SK-N-SH (cell line): ENCODE data around the gene PSENEN. TPM values are rescaled to one million over a fixed set of nuclear protein-coding genes. Genes with fewer than 3 reads are reported as not detected.

ENCODE experiments used
- CTCF ChIA-PET: fragments of 300-600, 350-600 bp; formaldehyde crosslinking; extraction: SDS; loops from one replicate; lab custom pipeline; 2021; lab: Yijun Ruan, JAX
- POLR2A ChIA-PET: fragments of 350-600 bp; sonication (Branson Sonifier 250); formaldehyde crosslinking; extraction: SDS; loops from one replicate; lab custom pipeline; 2020; ENCODE audit warnings: antibody characterized with exemption, inconsistent platforms; lab: Yijun Ruan, JAX
- DNase-seq: peaks from one replicate; pipeline ENCODE4 v3.0.0; 2012
- H2AFZ ChIP-seq: fragments of 200-600 bp; sonication (generic); 2 replicates; pipeline ENCODE4 v1.8.1; 2016; ENCODE audit warnings: antibody characterized with exemption, mild to moderate bottlenecking, low read depth
- H3F3A ChIP-seq: fragments of 200-600 bp; sonication (generic); replicated peaks from 2 replicates; pipeline ENCODE3; 2016; ENCODE audit warnings: antibody characterized with exemption, mild to moderate bottlenecking; ENCODE audit not compliant: insufficient read depth
- H3K27ac ChIP-seq, 2 experiments: fragments of 200-500 bp in 1 of 2; fragments of 200-600 bp in 1 of 2; sonication (Bioruptor generic) in 1 of 2; sonication (generic), shearing (Covaris generic) in 1 of 2; 2 replicates each; pipeline versions ENCODE4 v1.5.1 to v1.6.1; 2014 to 2016; ENCODE audit warnings: low read depth in 2 of 2, inconsistent platforms in 1 of 2, low read length in 1 of 2, mild to moderate bottlenecking in 1 of 2, mixed read lengths in 1 of 2
- H3K27me3 ChIP-seq: fragments of 200-600 bp; sonication (generic), shearing (Covaris generic); 2 replicates; pipeline ENCODE4 v1.6.1; 2016; ENCODE audit warnings: mixed run types; ENCODE audit not compliant: insufficient read depth
- H3K36me3 ChIP-seq, 2 experiments: fragments of 200-500 bp in 1 of 2; fragments of 200-600 bp in 1 of 2; sonication (Bioruptor generic) in 1 of 2; sonication (generic) in 1 of 2; replicated peaks in 1 of 2; 2 replicates each; pipeline versions ENCODE3 to v1.5.1; 2014 to 2016; ENCODE audit warnings: low read length in 1 of 2, mild to moderate bottlenecking in 1 of 2; ENCODE audit not compliant: insufficient read depth in 2 of 2, control insufficient read depth in 1 of 2
- H3K4me1 ChIP-seq, 2 experiments: fragments of 200-500 bp in 1 of 2; fragments of 200-600 bp in 1 of 2; sonication (Bioruptor generic) in 1 of 2; sonication (generic), shearing (Covaris generic) in 1 of 2; 2 replicates each; pipeline versions ENCODE4 v1.5.1 to v1.6.1; 2014 to 2016; ENCODE audit warnings: low read depth in 1 of 2, low read length in 1 of 2, mixed run types in 1 of 2; ENCODE audit not compliant: insufficient read depth in 2 of 2, control insufficient read depth in 1 of 2
- H3K4me2 ChIP-seq: fragments of 200-600 bp; sonication (generic), shearing (Covaris generic); 2 replicates; pipeline ENCODE4 v1.6.1; 2017; ENCODE audit warnings: mixed run types
- H3K4me3 ChIP-seq, 2 experiments: fragments of 200-500 bp in 1 of 2; fragments of 200-600 bp in 1 of 2; sonication (Bioruptor generic) in 1 of 2; sonication (generic), shearing (Covaris generic) in 1 of 2; 2 replicates each; pipeline versions ENCODE4 v1.5.1 to v1.8.1; 2014 to 2016; ENCODE audit warnings: low read depth in 2 of 2, inconsistent platforms in 1 of 2, low read length in 1 of 2, mild to moderate bottlenecking in 1 of 2, mixed read lengths in 1 of 2, moderate library complexity in 1 of 2
- H3K79me2 ChIP-seq: fragments of 200-600 bp; sonication (generic); 2 replicates; pipeline ENCODE4 v1.8.1; 2017; ENCODE audit warnings: mild to moderate bottlenecking; ENCODE audit not compliant: insufficient read depth
- H3K9ac ChIP-seq: fragments of 200-600 bp; sonication (generic); 2 replicates; pipeline ENCODE4 v1.6.1; 2017; ENCODE audit warnings: mixed run types
- H3K9me2 ChIP-seq: fragments of 200-600 bp; sonication (generic); 2 replicates; pipeline ENCODE4 v1.6.1; 2017; ENCODE audit warnings: mixed run types
- H3K9me3 ChIP-seq: fragments of 200-600 bp; sonication (generic); 2 replicates; pipeline ENCODE4 v1.6.1; 2017; ENCODE audit warnings: mixed run types, mild to moderate bottlenecking, moderate library complexity
- H4K20me1 ChIP-seq: fragments of 200-600 bp; sonication (generic); 2 replicates; pipeline ENCODE4 v1.6.1; 2017; ENCODE audit warnings: mild to moderate bottlenecking, mixed run types; ENCODE audit not compliant: insufficient read depth
- ELF1 ChIP-seq: IDR thresholded peaks from 2 replicates; pipeline ENCODE4 v1.4.0; 2012
- EP300 ChIP-seq, 2 experiments: IDR thresholded peaks; 2 replicates each; pipeline versions ENCODE4 v1.4.0 to v1.6.1; 2012; ENCODE audit warnings: borderline replicate concordance in 1 of 2, low read depth in 1 of 2, low read length in 1 of 2
- EZH2phosphoT487 ChIP-seq: fragments of 200-600 bp; sonication (generic); IDR thresholded peaks from 2 replicates; pipeline ENCODE4 v1.6.1; 2017; ENCODE audit warnings: low read depth, mixed run types, mild to moderate bottlenecking, antibody characterized with exemption, moderate library complexity, borderline replicate concordance
- FOXJ3 ChIP-seq: sonication (generic); formaldehyde crosslinking; IDR thresholded peaks from 2 replicates; pipeline ENCODE4 v1.5.1; 2020; ENCODE audit warnings: mild to moderate bottlenecking, missing genetic modification reagents
- JUND ChIP-seq: IDR thresholded peaks from 2 replicates; pipeline ENCODE4 v1.4.0; 2012
- NFIC ChIP-seq: IDR thresholded peaks from 2 replicates; pipeline ENCODE4 v1.4.0; 2012; ENCODE audit warnings: borderline replicate concordance
- RAD21 ChIP-seq: IDR thresholded peaks from 2 replicates; pipeline ENCODE4 v1.6.1; 2012; ENCODE audit warnings: mild to moderate bottlenecking, low read length
- RCOR1 ChIP-seq: fragments of 150-350 bp; IDR thresholded peaks from 2 replicates; pipeline ENCODE4 v1.6.1; 2017; ENCODE audit warnings: antibody characterized with exemption, low read length
- RFX5 ChIP-seq: IDR thresholded peaks from 2 replicates; pipeline ENCODE4 v1.6.1; 2012; ENCODE audit warnings: mild to moderate bottlenecking, improper control_type of control experiment, low read length
- SIN3A ChIP-seq: IDR thresholded peaks from 2 replicates; pipeline ENCODE4 v1.6.1; 2012; ENCODE audit warnings: low read depth, mild to moderate bottlenecking, low read length, moderate library complexity, borderline replicate concordance
- TEAD4 ChIP-seq: IDR thresholded peaks from 2 replicates; pipeline ENCODE4 v1.4.0; 2012; ENCODE audit warnings: mild to moderate bottlenecking, borderline replicate concordance; ENCODE audit not compliant: insufficient read depth
- WGBS: methylation state at CpG from one replicate; pipeline ENCODE4 v1.1.6; 2017; ENCODE audit warnings: low lambda C conversion rate; 5-methylcytosine and 5-hydroxymethylcytosine counted together
- polyA plus RNA-seq, 3 experiments: library from polyadenylated mRNA; depleted of rRNA; stranded (reverse); fragments of >200 nt; gene quantifications; 2 replicates each; pipeline ENCODE4 v1.2.3, GENCODE V29; 2012
- TF ChIP-seq, protein P1 (sequence below): IDR thresholded peaks from 2 replicates; pipeline ENCODE4 v1.6.1; 2012; ENCODE audit warnings: mild to moderate bottlenecking, low read depth, low read length, moderate library complexity
- TF ChIP-seq, protein P2 (sequence below): fragments of 150-350 bp; IDR thresholded peaks from 2 replicates; pipeline ENCODE4 v1.6.1; 2016; ENCODE audit warnings: mild to moderate bottlenecking, low read depth, low read length

The PSENEN gene
- polyA plus RNA-seq, 1 of the 3 experiments (the other 2 are of a cell fraction) = 99.2 TPM

DNA sequence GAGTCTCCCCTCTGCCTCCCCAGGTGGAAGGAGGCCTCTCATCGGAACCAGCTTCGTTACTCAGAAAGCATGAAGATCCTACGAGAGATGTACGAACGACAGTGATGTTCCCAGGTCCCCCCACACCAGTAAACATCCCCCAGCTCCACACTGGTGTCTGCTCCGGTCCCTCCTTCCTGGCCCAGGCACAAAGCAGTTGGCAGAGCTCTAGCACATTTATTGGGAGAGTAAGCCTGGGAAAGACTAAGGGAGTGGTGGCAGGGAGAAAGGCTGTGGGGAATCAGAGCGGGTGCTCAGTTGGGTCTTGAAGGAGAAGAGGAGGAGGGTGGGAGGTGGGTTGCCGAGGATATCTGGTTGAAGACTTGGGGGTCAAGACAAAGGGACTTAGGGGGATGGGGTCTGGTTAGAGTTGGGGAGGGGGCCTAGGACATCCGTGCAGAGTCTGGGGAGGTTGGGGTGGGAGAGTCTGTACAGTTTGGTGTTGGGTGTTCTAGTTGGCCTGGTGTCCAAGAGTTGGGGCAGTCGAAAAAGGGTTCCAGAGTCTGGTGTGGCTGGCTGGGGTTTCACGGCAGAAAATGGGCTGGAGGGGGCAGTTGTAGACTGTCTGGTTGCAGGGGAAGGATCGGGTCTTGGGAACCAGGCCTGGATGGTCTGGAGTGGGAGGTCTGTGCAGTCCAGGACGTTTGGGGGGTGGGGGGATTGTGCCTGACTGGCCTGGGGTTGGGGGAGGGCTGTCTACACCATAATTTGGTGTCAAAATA lies 9.1 kb downstream of the PSENEN start:
- Histone ChIP-seq H3K9ac (no peak overlapping the region), H3F3A (peaks cover 10% of the 10 kb centered on the region), H3K27ac (no peak overlapping the region), H3K36me3 (peaks cover 5 to 32% of the 10 kb centered on the region in 2 experiments), H3K27me3 (no peaks in the 10 kb centered on the region), H3K4me2 (no peak overlapping the region), H3K4me3 (no peak overlapping the region), H3K9me2 (no peaks in the 10 kb centered on the region), H3K9me3 (no peaks in the 10 kb centered on the region), H4K20me1 (peaks cover 4% of the 10 kb centered on the region), H3K4me1 (peaks cover 11 to 20% of the 10 kb centered on the region in 2 experiments; a peak in 3 of 4 replicates), H3K79me2 (peaks cover 29% of the 10 kb centered on the region), H2AFZ (no peak overlapping the region)
- ChIA-PET CTCF (no interaction called here), POLR2A (no interaction called here)
- 90% methylated on average over 13 of the region's 13 CpGs for WGBS
- no peak for TF ChIP-seq EZH2phosphoT487
- TF ChIP-seq, protein P1, sequence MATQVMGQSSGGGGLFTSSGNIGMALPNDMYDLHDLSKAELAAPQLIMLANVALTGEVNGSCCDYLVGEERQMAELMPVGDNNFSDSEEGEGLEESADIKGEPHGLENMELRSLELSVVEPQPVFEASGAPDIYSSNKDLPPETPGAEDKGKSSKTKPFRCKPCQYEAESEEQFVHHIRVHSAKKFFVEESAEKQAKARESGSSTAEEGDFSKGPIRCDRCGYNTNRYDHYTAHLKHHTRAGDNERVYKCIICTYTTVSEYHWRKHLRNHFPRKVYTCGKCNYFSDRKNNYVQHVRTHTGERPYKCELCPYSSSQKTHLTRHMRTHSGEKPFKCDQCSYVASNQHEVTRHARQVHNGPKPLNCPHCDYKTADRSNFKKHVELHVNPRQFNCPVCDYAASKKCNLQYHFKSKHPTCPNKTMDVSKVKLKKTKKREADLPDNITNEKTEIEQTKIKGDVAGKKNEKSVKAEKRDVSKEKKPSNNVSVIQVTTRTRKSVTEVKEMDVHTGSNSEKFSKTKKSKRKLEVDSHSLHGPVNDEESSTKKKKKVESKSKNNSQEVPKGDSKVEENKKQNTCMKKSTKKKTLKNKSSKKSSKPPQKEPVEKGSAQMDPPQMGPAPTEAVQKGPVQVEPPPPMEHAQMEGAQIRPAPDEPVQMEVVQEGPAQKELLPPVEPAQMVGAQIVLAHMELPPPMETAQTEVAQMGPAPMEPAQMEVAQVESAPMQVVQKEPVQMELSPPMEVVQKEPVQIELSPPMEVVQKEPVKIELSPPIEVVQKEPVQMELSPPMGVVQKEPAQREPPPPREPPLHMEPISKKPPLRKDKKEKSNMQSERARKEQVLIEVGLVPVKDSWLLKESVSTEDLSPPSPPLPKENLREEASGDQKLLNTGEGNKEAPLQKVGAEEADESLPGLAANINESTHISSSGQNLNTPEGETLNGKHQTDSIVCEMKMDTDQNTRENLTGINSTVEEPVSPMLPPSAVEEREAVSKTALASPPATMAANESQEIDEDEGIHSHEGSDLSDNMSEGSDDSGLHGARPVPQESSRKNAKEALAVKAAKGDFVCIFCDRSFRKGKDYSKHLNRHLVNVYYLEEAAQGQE = no peak
- TF ChIP-seq SIN3A = no peak
- no peak for TF ChIP-seq ELF1
- TF ChIP-seq EP300 (IDR thresholded peaks at IDR 0.05; ENCODE audit: borderline replicate concordance in 1 of 2, low read depth in 1 of 2, low read length in 1 of 2) = no peak
- TF ChIP-seq, protein P2, sequence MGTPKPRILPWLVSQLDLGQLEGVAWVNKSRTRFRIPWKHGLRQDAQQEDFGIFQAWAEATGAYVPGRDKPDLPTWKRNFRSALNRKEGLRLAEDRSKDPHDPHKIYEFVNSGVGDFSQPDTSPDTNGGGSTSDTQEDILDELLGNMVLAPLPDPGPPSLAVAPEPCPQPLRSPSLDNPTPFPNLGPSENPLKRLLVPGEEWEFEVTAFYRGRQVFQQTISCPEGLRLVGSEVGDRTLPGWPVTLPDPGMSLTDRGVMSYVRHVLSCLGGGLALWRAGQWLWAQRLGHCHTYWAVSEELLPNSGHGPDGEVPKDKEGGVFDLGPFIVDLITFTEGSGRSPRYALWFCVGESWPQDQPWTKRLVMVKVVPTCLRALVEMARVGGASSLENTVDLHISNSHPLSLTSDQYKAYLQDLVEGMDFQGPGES = no peak
- TF ChIP-seq JUND = no peak
- no peak for DNase-seq

DNA sequence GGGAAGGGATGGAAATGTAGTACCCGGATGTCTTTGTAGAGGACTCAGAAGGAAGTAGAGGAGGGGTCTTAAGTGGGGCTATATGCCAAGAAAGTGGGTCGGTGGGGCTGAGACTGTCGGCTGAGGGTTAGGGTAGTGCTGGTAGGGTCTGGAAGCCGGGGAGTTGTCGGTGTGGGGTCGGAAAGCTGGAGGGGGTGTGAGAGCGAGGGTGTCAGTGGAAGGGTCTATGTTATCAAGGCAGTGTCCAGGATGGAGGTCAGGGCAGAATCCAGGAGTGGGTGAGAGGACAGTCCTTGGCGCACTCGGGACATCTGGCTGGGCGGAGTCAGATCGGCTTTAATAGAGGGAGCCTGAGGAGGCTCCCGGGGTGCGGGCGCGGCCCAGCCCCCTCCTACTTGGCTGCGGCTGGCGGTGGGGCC lies 9.7 kb downstream of the PSENEN start:
- CTCF ChIA-PET = no interaction called here
- Histone ChIP-seq H3K27ac (no peak overlapping the region), H3F3A (peaks cover 10% of the 10 kb centered on the region), H3K79me2 (peaks cover 29% of the 10 kb centered on the region), H3K36me3 (peaks cover 7 to 32% of the 10 kb centered on the region in 2 experiments), H3K27me3 (no peaks in the 10 kb centered on the region), H3K9me3 (no peaks in the 10 kb centered on the region), H4K20me1 (peaks cover 4% of the 10 kb centered on the region), H2AFZ (no peak overlapping the region), H3K9me2 (no peaks in the 10 kb centered on the region), H3K4me3 (no peak overlapping the region), H3K4me1 (peaks cover 7 to 19% of the 10 kb centered on the region in 2 experiments; a peak in 3 of 4 replicates), H3K4me2 (no peak overlapping the region), H3K9ac (no peak overlapping the region)
- 92% methylated on average over 12 of the region's 17 CpGs for WGBS
- TF ChIP-seq RFX5 = no peak
- TF ChIP-seq NFIC = no peak
- TF ChIP-seq EZH2phosphoT487 = no peak
- TF ChIP-seq RAD21 = no peak
- TF ChIP-seq FOXJ3 (CRISPR knock-in tag) = no peak
- no peak for TF ChIP-seq ELF1
- no peak for TF ChIP-seq RCOR1
- TF ChIP-seq TEAD4 = no peak
- POLR2A ChIA-PET = no interaction called here
- DNase-seq = no peak
